Activated B cell treated with CpG ODN at 0.5 μM for 24 hours (primary cell): ENCODE results near the gene PPP1R16B. TPM values are rescaled to one million over a fixed set of nuclear protein-coding genes. Genes with fewer than 3 reads are reported as not detected.

Experiments
- ATAC-seq: fragments of 200-7000 bp; cut with Tn5 transposase; one replicate; pipeline ENCODE4 v1.10.0; 2021; ENCODE audit warnings: low read depth, mild to moderate bottlenecking, moderate library complexity
- CTCF ChIA-PET: fragments of 350-600 bp; sonication (Branson Sonifier 250); formaldehyde crosslinking; loops from one replicate; lab custom pipeline; 2021; ENCODE audit warnings: antibody characterized with exemption; lab: Charles Lee
- POLR2A ChIA-PET: fragments of 350-600 bp; sonication (Branson Sonifier 250); formaldehyde crosslinking; loops from one replicate; lab custom pipeline; 2021; ENCODE audit warnings: antibody characterized with exemption; lab: Charles Lee
- DNase-seq: peaks from one replicate; pipeline ENCODE4 v3.0.0; 2022
- H3K27ac Mint-ChIP-seq: one replicate; pipeline ENCODE4 v1.8.0; 2020; ENCODE audit warnings: mixed read lengths
- H3K27me3 Mint-ChIP-seq: one replicate; pipeline ENCODE4 v1.8.0; 2021; ENCODE audit warnings: mixed read lengths
- H3K36me3 Mint-ChIP-seq: one replicate; pipeline ENCODE4 v1.8.0; 2021; ENCODE audit warnings: low read depth, mixed read lengths
- H3K4me1 Mint-ChIP-seq: one replicate; pipeline ENCODE4 v1.8.0; 2021; ENCODE audit warnings: mixed read lengths
- H3K4me3 Mint-ChIP-seq: one replicate; pipeline ENCODE4 v1.8.0; 2020; ENCODE audit warnings: mild to moderate bottlenecking, mixed read lengths
- H3K9me3 Mint-ChIP-seq: one replicate; pipeline ENCODE4 v1.8.0; 2020; ENCODE audit warnings: mixed read lengths
- CTCF ChIP-seq: fragments of 200-600 bp; IDR thresholded peaks from one replicate; pipeline ENCODE4 v1.8.0; 2022; ENCODE audit warnings: antibody characterized with exemption, mild to moderate bottlenecking
- intact Hi-C: fragments of 100-400 bp; cut with micrococcal nuclease; formaldehyde crosslinking; loops from one replicate; pipeline ENCODE4 v1.15.1; 2024
- total RNA-seq: library from RNA; stranded (reverse); gene quantifications from 2 replicates; pipeline ENCODE4 v1.2.3, GENCODE V29; 2022

Gene PPP1R16B
- total RNA-seq, 1 donor from 2014 or later: 99.3 TPM

GRCh38 chr20:38809942-38810341, 4.4 kb downstream of the PPP1R16B start:
- no peak for ATAC-seq
- intact Hi-C loops: loop anchor here (5.0 kb wide), 1 partner anchor 78 kb away; no protein-coding TSS in a partner anchor
- POLR2A ChIA-PET: interaction anchor here (0.6 to 11.9 kb wide), 10 partner anchors 11 to 152 kb away, joined by 3 to 244 read pairs (median 7); partner anchors contain the start of gene DHX35
- no peak for DNase-seq
- Mint-ChIP-seq H3K4me3 (peak overlapping the region; percentile 73), H3K27ac (peak overlapping the region; percentile 86), H3K4me1 (peaks cover 81% of the 10 kb centered on the region), H3K36me3 (peaks cover 55% of the 10 kb centered on the region), H3K9me3 (no peaks in the 10 kb centered on the region), H3K27me3 (no peaks in the 10 kb centered on the region)
- CTCF ChIA-PET: interaction anchor here (0.9 to 6.8 kb wide), 2 partner anchors 58 to 83 kb away, joined by 3 to 82 read pairs; no protein-coding TSS in a partner anchor
- TF ChIP-seq CTCF: no peak

DNA sequence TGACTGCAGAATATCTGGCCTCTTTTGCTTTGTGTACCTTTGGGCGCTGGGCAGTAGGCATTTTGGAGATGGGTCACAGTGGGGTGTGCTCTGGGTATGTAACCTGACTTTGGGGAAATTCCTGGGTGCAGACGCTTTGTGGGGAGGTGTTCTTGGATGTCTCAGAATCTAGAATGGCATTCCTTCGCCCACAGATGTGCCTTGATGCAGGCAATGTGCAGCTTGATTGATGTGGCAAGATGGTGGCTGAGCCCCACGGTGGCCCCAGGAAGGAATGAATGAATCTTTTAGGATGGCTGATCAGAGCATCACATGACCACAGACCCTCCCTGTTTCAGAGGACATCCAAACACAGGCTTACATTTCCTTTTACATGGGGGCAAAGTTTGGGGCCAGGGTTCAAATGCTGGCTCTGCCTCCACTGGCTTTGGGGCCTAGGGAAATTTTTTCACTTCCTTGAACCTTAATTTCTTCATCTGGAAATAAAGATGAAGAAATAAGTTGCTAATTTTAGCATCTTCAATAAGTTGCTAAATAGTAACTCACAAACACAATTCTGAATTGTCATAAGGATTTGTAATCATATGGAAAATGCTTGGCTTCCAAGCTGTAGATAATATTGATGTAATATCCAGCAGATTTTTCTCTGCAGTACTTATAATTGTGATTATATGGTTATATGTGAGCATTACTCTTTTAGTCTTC, 5.6 kb downstream of the PPP1R16B start:
- CTCF ChIA-PET: interaction anchor here (0.7 to 1.5 kb wide), 2 partner anchors 21 to 48 kb away, joined by 3 to 4 read pairs; no protein-coding TSS in a partner anchor

DNA sequence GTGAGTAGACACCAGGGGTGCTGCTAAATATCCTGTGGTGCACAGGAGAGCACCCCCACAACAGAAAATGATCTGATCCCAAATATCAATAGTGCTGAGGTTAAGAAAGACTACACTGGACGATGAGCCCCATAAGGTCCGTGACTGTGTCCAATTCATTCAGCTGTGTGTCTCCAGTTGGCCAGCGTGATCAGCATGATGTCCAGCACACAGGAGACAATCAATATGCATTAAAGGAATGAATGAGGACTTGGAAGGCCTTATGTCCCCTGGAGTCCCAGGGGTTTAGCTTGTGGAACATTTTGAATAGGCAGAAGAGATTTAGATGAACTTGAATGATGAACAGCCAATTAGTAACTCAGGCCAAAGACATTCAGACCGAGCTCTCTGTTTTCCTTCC, 6.3 kb downstream of the PPP1R16B start:
- H3K27ac Mint-ChIP-seq: peak overlapping the region; percentile 79
- H3K36me3 Mint-ChIP-seq: peaks cover 74% of the 10 kb centered on the region
- no peak for ATAC-seq
- no peaks in the 10 kb centered on the region for H3K9me3 Mint-ChIP-seq
- H3K4me1 Mint-ChIP-seq: peaks cover 97% of the 10 kb centered on the region
- POLR2A ChIA-PET: interaction anchor here (0.7 to 11.9 kb wide), 6 partner anchors 31 to 81 kb away, joined by 3 to 244 read pairs (median 70); no protein-coding TSS in a partner anchor
- no peaks in the 10 kb centered on the region for H3K27me3 Mint-ChIP-seq
- TF ChIP-seq CTCF: no peak
- CTCF ChIA-PET: interaction anchor here (0.5 to 2.2 kb wide), 5 partner anchors 22 to 153 kb away, joined by 3 to 7 read pairs (median 3); no protein-coding TSS in a partner anchor
- no peak for DNase-seq
- intact Hi-C loops: loop anchor here (2.0 kb wide), 1 partner anchor 15 kb away; no protein-coding TSS in a partner anchor
- peak overlapping the region; percentile 49 for H3K4me3 Mint-ChIP-seq

More for the DNA sequence above, 5.6 kb downstream of the PPP1R16B start:
- peaks cover 67% of the 10 kb centered on the region for H3K36me3 Mint-ChIP-seq
- ATAC-seq (no peak), DNase-seq (no peak)
- H3K27me3 Mint-ChIP-seq: no peaks in the 10 kb centered on the region
- H3K9me3 Mint-ChIP-seq: no peaks in the 10 kb centered on the region
- no peak for TF ChIP-seq CTCF
- peak overlapping the region; percentile 73 for H3K4me3 Mint-ChIP-seq
- peak overlapping the region; percentile 86 for H3K27ac Mint-ChIP-seq
- H3K4me1 Mint-ChIP-seq: peaks cover 90% of the 10 kb centered on the region
- intact Hi-C loops: no loop called here
- POLR2A ChIA-PET: interaction anchor here (1.4 to 11.9 kb wide), 5 partner anchors 33 to 82 kb away, joined by 5 to 244 read pairs (median 128); no protein-coding TSS in a partner anchor

DNA sequence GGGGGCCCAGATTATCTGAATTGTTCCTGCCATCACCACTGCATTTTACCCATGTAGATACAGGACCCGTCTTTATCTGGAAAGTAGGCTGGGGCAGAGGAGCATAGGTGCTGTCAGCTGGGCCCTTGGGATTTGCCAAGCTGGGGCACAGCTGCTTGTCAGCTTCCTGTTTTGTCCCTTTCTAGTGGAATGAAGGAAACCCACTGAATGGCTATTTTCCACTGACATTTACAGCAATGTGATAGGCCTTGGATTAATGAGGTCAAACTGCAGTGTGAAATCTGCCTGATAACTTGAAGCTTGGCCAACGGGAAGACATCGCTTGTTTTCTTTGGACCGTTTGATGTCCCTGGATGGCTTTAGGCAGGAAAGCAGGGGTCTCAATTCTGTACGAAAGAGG, 6.7 kb downstream of the PPP1R16B start:
- Mint-ChIP-seq H3K9me3 (no peaks in the 10 kb centered on the region), H3K27ac (peak overlapping the region; percentile 79), H3K4me3 (peak overlapping the region; percentile 49), H3K4me1 (peaks cover 98% of the 10 kb centered on the region), H3K36me3 (peaks cover 76% of the 10 kb centered on the region), H3K27me3 (no peaks in the 10 kb centered on the region)
- peak; percentile 42 for ATAC-seq
- intact Hi-C loops: loop anchor here (2.0 kb wide), 1 partner anchor 15 kb away; no protein-coding TSS in a partner anchor
- ChIA-PET CTCF (interaction anchor here (0.5 to 2.2 kb wide), 5 partner anchors 22 to 153 kb away, joined by 3 to 7 read pairs (median 3); no protein-coding TSS in a partner anchor), POLR2A (interaction anchor here (0.7 to 11.9 kb wide), 8 partner anchors 10 to 81 kb away, joined by 3 to 244 read pairs (median 9); no protein-coding TSS in a partner anchor)
- no peak for DNase-seq
- TF ChIP-seq CTCF: no peak
